Limb (tissue), 2 donors: ENCODE measurements around the gene CPB2.
A peak's percentile ranks its signal among the peaks of the same experiment; 100 is the strongest.

ENCODE experiments used
- DNase-seq, 2 donors: peaks; one replicate each; pipeline ENCODE4 v3.0.0-alpha.2; 2016; ENCODE audit errors: extremely low spot score in 2 of 2

Gene CPB2

GRCh38 chr13:46097663-46098062 lies 7.2 kb downstream of the CPB2 start:
- DNase-seq, result no peak

DNA sequence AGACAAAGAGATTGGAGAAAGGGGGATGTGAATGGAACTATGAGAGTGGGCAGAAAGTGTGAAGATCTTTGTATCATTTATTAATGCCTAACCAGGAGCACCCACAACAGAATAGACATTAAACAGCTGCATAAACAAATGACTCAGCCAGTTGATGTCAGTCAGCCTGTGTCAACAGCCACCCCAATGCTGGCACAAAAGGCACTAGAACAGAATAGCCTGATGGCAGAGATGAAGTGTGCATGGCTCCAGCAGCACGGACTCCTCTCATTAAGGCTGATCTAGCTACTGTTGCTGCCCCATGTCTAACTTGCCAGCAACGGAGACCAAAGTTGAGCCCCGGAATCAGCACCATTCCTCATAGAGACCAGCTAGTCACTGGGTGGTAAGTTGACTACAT lies 7.8 kb downstream of the CPB2 start:
- no peak for DNase-seq

DNA sequence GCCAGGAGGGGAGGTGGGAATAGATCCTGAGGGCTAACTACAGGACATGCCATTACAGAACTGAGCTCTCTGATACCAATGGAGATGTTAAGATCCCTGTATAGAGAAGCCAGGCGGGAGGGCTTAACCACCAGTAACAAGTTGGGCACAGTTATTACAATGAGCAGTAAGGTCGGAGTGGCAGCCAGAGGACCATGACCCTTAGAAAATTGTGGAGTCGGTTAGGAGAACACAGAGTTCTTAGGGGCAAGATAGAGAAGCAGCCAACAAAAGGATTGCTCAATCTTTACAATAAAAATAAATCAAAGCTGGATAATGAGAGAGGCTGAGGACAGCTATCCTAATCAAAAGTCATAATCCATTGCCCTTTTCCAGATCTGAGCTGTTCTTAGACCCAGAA lies 10.4 kb downstream of the CPB2 start:
- no peak for DNase-seq

- no peak for DNase-seq
These were observed 15.8 kb downstream of the CPB2 start for GRCh38 chr13:46088821-46089562.

GRCh38 chr13:46087481-46087880 lies 17.4 kb downstream of the CPB2 start:
- DNase-seq, result no peak

GRCh38 chr13:46086985-46087384 lies 17.8 kb downstream of the CPB2 start:
- DNase-seq, result no peak

DNA sequence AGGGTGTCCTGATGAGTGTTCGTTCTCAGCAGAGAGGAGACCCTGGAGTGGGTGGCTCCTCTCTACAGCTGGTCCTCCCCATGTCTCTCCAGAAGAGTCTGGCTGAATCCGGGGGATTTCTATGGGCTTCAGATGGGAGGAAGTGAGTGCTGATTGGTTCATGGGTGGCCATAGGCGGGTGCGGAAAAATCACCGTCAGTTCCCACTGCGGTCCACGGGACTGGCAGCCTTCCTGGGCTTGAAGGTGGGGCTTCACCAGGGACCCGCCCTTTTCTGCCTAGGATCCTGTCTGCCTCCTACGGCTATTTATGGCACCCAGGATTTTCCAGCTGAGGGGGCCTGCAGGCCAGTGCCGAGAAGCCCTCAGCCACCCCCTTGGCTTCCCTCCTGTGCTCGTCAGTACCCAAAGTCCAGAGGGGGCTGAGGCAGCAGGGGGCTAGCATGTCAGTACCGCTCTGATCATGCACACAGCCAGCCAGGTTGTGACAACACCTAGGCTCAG lies 18.4 kb downstream of the CPB2 start:
- DNase-seq, result no peak

DNA sequence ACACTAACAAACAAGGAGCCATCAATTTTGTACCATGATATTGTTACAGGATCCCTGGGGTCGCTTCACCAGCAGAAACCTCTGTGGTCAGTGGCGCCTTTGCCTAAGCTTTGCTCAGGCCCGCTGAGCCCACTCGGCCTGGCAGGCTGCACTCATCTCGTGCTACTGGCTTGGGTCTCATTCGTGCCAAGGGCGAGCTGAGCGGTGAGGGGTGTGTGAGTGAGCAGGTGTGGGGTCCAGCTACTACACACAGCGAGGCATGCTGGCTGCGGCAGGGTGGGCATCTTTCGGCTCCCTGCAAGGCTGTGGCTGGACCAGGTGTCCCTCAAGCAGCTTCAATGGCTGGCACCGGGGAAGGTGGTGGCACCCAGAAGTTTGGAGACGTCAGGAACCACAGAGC lies 19.1 kb downstream of the CPB2 start:
- no peak for DNase-seq

DNA sequence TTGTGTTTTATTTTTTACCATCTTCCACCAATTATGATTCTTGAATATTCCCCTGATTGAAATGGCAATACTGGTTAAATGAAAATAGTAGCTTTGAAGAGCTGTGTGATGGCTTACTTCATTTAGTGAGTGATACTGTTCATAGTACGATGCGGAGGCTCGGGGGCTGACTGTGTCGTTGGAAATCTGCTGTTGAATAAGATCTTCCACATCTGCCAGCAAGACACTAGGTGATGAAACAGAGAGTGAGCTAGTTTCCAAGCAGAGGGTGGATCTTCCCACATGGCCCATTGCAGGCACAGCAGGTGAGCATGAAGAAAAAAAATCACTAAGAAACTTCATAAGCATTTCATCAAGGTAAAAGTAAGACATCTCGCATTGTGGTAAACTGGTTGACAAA lies 22.5 kb downstream of the CPB2 start:
- DNase-seq, result no peak

- DNase-seq, result no peak
These were observed 25.1 kb downstream of the CPB2 start for GRCh38 chr13:46079770-46080169.

- DNase-seq, result no peak
These were observed 27.6 kb downstream of the CPB2 start for GRCh38 chr13:46077265-46077664.

DNA sequence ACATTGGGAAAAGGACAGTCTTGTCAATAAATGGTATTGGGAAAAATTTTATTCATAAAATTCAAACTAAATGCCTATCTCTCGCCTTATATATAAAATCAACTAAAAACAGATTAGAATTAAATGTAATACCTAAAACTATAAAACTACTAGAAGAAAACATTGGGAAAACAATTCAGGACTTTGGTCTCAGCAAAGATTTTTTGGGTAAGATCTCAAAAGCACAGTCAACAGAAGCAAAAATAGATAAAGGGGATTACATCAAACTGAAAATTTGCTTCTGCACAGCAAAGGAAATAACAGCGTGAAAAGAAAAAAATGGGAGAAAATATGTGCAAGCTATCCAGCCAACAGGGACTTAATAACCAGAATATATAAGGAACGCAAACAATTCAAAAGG lies 28.0 kb downstream of the CPB2 start:
- no peak for DNase-seq

DNA sequence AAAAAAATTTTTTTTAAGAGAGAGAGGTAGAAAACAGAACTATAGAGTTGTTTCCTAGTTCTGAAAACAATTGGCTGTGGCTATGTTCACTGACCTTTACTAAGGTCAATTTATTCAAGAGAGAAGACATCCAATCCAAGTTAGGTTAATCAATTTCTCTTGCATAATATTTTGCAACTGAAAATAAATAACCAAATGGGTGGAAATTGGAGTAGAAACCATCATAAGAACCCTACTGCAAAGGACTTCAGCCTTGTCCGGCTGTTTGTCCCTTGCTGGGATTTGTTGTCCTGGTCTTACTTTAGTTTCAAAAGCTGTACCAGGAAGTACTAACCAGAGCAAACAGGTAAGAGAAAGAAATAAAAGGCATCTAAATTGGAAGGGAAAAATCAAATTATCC lies 29.0 kb downstream of the CPB2 start:
- DNase-seq, result no peak

DNA sequence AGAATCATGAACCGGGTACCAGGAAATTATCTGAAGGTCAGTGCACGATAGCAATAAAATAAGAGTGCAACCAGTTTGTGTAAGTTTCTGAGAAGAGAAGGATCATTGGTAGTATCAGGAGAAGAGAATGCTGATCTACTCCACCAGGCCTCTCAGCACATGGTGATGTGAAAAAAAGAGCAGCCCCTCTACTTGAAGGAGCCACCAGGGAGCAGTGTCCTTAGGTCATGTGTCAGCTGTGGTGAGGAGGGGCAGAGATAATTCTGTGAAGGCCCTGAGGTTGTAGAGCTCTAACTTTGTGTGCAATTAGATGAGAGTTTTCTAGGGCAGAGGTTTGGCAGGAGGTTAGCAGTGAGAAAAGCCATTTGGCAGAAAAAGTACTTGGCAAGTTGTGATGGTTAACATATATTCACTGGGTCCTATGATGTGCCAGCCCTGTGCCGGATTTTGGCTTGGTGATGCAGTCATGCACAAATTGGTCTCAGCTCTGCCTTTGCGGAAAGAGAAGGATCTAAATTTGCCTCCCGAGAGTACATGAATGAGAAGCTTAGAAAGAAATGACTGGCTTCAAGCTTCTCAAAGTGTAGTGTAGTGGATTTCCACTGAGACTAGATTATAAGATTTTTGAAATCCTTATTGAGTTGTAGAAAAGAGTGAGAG lies 33.1 kb downstream of the CPB2 start:
- no peak for DNase-seq

DNA sequence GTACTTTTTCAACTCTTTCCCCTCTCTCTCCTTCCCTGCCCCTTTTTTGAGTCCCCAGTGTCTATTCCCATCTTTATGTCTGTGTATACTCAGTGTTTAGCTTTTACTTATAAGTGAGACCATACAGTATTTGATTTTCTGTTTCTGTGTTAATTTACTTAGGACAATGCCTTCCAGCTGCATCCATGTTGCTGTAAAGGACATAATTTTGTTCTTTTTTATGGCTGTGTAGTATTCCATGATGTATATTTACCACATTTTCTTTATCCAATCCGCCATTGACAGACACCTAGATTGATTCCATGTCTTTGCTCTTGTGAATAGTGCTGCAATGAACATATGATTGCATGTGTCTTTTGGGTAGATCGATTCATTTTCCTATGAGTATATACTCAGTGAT lies 41.5 kb downstream of the CPB2 start:
- DNase-seq, result no peak

- DNase-seq, result no peak
These were observed 42.6 kb downstream of the CPB2 start for GRCh38 chr13:46062185-46062584.

DNA sequence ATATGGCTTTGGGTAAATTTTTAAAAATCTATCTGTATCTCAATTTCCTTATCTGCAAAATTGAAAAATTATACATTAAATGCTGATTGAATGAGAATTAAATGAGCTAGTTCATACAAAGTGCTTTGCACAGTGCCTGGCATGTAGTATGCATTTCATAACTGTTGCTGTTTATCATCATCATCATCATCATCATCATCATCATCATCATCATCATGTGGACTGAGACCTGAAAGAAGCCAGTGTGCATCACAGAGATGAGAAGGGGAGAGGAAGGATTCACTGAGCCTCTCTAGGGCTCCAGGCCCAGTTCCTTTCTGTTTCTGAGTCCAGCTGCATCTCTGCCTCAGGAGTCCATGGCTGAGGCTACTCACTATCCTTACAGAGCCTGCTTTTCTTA lies 45.4 kb downstream of the CPB2 start:
- no peak for DNase-seq

DNA sequence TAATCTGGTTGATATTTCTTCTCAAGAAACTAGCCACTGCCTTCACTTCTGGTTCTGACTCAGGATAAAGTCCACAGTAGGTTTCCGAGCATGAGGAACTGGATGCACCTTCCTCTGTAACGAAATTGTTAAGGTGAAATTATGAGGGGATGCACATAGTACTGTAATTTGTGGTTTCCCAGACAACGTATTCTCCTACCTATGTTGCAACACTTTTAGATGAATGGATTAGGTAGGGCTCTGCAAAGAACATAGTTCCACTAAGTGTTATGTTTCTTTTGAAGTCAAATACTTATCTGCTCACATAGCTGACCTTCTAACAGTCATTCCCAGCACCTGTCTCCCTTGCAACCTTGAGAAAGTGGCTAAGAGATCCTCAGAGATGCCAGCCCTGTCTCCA lies 46.6 kb downstream of the CPB2 start:
- no peak for DNase-seq

DNA sequence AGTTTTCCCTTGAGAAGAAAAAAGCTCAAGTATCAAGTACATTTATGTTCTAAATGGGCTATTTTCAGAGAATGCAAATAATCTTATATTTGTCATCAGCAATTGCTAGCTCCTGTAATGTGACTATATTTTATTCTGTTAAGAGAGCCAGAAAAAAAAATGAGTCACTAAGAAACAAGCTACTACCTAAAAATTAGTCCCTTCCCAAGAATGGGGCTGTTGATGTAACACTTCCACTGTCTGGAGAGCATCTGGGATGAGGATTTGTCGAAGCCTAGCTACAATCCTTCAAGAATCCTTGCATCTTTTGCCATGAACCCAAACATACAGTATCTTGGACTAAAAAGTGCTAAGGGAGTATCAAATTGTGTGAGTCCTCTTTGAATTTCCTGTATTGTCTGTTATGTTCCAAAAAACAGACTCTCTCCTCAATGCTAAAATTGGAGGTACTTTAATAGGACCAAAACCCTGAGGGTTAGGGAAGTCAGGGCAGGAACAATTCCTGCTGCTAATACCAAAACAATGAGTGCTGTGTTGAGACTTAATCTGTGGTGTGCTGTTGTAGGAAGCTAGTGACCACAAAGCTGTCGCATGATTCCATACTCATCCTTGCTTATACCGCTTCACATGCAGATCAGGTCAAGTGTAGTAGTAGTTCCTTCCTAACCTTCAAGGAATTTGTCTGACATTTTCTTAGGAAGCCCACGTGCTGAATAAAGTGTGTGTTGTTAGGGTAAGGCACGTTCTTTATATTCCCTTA lies 47.4 kb downstream of the CPB2 start:
- DNase-seq, result no peak

DNA sequence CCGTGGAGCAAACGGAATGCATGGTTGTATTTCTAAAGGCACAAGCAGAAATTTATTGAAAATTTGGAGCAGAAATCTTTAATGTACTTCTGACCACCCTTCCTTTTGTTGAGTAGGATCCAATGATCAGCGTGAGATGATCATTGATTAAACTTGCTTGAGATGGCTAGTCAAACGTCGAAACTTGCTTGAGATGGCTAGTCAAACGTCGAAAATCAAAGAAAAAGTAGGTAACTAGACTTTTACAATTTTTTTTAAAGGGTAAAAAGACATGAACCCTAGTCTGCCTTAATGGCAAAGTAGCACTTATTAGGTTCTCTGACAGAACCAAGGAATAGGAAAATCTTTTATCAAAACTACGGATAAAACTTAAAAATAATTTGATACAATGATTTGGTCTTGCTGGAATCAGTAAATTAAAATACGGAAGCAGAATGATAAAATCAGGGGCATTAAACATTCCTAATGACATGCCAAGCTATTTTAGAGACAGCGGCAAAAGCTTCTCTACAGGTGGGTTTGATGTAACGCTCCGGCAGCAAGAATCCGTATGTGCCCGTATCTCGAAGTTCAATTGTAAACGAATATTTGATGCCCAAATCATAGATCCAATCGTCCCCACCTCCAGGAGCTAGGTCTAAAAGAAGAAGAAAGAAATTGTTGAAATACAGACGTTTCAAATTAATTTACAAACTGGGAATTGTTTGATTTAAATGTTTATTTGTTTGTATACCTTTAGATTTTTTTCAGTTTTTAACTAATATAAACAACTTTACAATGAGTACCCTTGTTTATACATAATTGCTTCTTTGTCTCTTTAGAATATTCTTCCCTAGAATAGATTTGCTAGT lies 51.4 kb downstream of the CPB2 start:
- no peak for DNase-seq

DNA sequence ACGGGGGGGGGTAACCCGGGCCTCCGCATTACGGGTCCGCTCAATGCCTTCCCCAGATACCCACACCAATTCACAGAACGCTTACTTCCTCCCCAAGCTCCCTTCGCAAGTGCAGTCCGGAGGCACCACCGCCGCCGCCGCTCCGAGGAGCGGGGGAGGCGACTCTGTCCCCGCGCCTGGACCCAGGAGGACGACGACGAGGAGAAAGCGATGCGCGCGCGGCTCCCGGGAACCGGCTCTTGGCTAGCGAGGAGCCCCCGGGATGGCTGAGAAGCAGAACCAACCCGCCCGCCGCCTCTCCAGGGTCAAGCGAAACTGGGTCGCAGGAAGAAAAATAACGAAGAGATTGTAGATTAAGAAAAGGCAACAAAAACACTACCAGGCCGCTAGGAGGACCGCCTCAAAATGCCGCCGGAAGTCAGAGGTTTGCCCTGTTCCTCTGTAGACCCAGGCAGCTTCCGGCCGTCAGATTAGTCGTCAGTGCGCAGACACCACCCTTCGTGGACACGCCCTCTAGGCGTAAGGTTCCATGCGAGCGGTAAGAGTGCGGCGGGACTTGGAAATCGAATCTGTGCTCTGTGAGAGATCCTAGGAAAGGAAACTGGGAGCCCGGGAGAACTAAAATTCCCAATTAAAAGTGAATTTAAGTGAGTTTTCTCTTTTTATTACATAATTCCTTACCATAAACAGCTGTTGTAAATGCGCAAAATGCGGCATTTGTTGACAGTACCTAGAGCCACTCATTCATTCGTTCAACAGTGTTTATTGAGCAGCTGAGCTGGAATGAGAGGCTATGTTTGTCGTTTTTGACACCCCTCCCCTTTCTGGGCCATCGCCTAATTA lies 52.3 kb downstream of the CPB2 start, which contains the start of gene ZC3H13:
TSS of gene ZC3H13 (minus strand) at position 428 of the 843 bp plus-strand sequence. CDS start 7,239 bp downstream, outside the sequence.
- DNase-seq, result peak; percentile 91 to 97
